Peyer's patch (tissue), 4 donors: ENCODE measurements around the gene SYNDIG1. TPM values are rescaled to one million over a fixed set of nuclear protein-coding genes. Genes with fewer than 3 reads are reported as not detected.

Source experiments
- DNase-seq, 3 donors: peaks; one replicate each; pipeline ENCODE4 v3.0.0-alpha.2; 2017 to 2019
- H3K27ac ChIP-seq, 4 donors: fragments of 200-600 bp; sonication (generic); one replicate each; pipeline ENCODE4 v1.5.1; 2016 to 2019
- H3K27me3 ChIP-seq, 2 donors: fragments of 200-600 bp; sonication (generic); one replicate each; pipeline ENCODE4 v1.5.1; 2019
- H3K36me3 ChIP-seq, 3 donors: fragments of 200-600 bp; sonication (generic); one replicate each; pipeline ENCODE4 v1.5.1; 2016 to 2019
- H3K4me1 ChIP-seq, 4 donors: fragments of 200-600 bp; sonication (generic); one replicate each; pipeline ENCODE4 v1.5.1; 2016 to 2019
- H3K4me3 ChIP-seq, 4 donors: fragments of 200-600 bp; sonication (generic); 1 replicate in 3 of 4; 2 replicates in 1 of 4; pipeline ENCODE4 v1.5.1; 2016 to 2019; ENCODE audit warnings: mild to moderate bottlenecking in 1 of 4
- H3K9me3 ChIP-seq, 4 donors: fragments of 200-600 bp; sonication (generic); one replicate each; pipeline ENCODE4 v1.5.1; 2016 to 2019; ENCODE audit warnings: mild to moderate bottlenecking in 1 of 4
- POLR2A ChIP-seq, 2 donors: fragments of 450-650 bp; IDR thresholded peaks; one replicate each; pipeline ENCODE4 v1.5.1; 2017; ENCODE audit warnings: antibody characterized with exemption in 2 of 2, mild to moderate bottlenecking in 2 of 2, moderate library complexity in 2 of 2
- total RNA-seq, 4 donors: library from RNA; depleted of rRNA; stranded (reverse); fragments of >200 nt; gene quantifications; one replicate each; pipeline ENCODE4 v1.1.0, GENCODE V29; 2016
- TF ChIP-seq, protein P1 (sequence below), 6 experiments: fragments of 450-650 bp in 4 of 6; fragments of 200-600 bp in 2 of 6; sonication (generic) in 1 of 6; IDR thresholded peaks; one replicate each; pipeline ENCODE4 v1.5.1; 2017 to 2019; ENCODE audit warnings: antibody characterized with exemption in 6 of 6, mild to moderate bottlenecking in 3 of 6, moderate library complexity in 1 of 6

SYNDIG1 gene
- total RNA-seq, 4 donors from 2014 or later, result 0.76 to 1.7 TPM; not detected in 2

- Histone ChIP-seq H3K36me3 (no peaks in the 10 kb centered on the region), H3K4me1 (no peaks in the 10 kb centered on the region), H3K4me3 (no peak overlapping the region), H3K9me3 (no peaks in the 10 kb centered on the region), H3K27ac (no peak overlapping the region), H3K27me3 (no peaks in the 10 kb centered on the region)
- DNase-seq, result no peak
- TF ChIP-seq POLR2A (IDR thresholded peaks at IDR 0.05), result no peak
- TF ChIP-seq, protein P1, sequence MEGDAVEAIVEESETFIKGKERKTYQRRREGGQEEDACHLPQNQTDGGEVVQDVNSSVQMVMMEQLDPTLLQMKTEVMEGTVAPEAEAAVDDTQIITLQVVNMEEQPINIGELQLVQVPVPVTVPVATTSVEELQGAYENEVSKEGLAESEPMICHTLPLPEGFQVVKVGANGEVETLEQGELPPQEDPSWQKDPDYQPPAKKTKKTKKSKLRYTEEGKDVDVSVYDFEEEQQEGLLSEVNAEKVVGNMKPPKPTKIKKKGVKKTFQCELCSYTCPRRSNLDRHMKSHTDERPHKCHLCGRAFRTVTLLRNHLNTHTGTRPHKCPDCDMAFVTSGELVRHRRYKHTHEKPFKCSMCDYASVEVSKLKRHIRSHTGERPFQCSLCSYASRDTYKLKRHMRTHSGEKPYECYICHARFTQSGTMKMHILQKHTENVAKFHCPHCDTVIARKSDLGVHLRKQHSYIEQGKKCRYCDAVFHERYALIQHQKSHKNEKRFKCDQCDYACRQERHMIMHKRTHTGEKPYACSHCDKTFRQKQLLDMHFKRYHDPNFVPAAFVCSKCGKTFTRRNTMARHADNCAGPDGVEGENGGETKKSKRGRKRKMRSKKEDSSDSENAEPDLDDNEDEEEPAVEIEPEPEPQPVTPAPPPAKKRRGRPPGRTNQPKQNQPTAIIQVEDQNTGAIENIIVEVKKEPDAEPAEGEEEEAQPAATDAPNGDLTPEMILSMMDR (IDR thresholded peaks at IDR 0.05), result no peak
Observed at GRCh38 chr20:24582373-24583168, 113.1 kb downstream of the SYNDIG1 start.

- no peak for DNase-seq
- no peaks in the 10 kb centered on the region for H3K9me3 ChIP-seq
- H3K27ac ChIP-seq, result no peak overlapping the region
- no peak for TF ChIP-seq POLR2A (IDR thresholded peaks at IDR 0.05)
- TF ChIP-seq, protein P1 (IDR thresholded peaks at IDR 0.05), result no peak
- no peaks in the 10 kb centered on the region for H3K36me3 ChIP-seq
- H3K4me1 ChIP-seq, result no peaks in the 10 kb centered on the region
- no peaks in the 10 kb centered on the region for H3K27me3 ChIP-seq
- H3K4me3 ChIP-seq, result no peak overlapping the region
Observed at GRCh38 chr20:24583169-24583792, 113.9 kb downstream of the SYNDIG1 start.

- no peak for TF ChIP-seq POLR2A (IDR thresholded peaks at IDR 0.05)
- TF ChIP-seq, protein P1 (IDR thresholded peaks at IDR 0.05), result no peak
- Histone ChIP-seq H3K4me1 (no peaks in the 10 kb centered on the region), H3K27me3 (no peaks in the 10 kb centered on the region), H3K4me3 (no peak overlapping the region), H3K27ac (no peak overlapping the region), H3K36me3 (no peaks in the 10 kb centered on the region), H3K9me3 (no peaks in the 10 kb centered on the region)
- no peak for DNase-seq
Observed at GRCh38 chr20:24584078-24584477, 114.6 kb downstream of the SYNDIG1 start.

GRCh38 chr20:24584538-24585356, 115.3 kb downstream of the SYNDIG1 start:
- no peak for TF ChIP-seq POLR2A (IDR thresholded peaks at IDR 0.05)
- TF ChIP-seq, protein P1 (IDR thresholded peaks at IDR 0.05), result no peak
- Histone ChIP-seq H3K4me3 (no peak overlapping the region), H3K36me3 (no peaks in the 10 kb centered on the region), H3K4me1 (no peaks in the 10 kb centered on the region), H3K9me3 (no peaks in the 10 kb centered on the region), H3K27me3 (no peaks in the 10 kb centered on the region), H3K27ac (no peak overlapping the region)
- DNase-seq, result no peak

DNA sequence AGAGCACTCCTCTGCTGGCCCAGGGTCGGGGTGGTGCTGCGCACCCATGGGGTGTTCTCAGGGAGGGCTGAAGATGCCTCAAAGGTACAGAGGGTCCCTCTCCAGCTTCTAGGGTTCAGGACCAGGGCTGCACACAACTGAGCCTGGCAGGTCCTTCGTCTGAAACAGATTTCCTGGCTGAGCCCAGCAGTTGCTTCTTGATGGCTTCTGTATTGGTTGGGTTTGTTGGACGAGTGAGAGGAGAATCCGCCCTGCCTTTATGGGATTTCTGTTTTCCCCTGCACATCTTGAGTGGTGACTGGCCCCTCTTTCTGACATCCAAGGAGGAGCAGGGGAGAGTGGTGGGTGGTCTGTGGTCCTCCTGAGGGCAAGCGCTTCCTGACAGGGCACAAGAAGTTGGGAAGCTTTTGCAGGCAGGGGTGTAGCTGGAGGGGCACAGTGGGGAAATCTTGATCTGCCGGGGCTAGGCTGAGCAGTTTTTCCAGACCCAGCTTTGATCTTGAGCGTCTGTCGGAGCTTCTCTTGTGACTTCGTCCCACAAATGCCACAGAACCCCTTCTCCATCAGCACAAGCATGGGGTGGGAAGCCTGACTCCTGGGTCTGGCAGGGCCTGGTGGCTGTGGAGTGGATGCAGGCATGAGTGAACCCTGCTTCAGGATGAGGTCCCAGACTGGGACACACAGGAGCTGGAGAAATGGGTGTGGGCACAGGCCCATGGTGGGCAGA, 116.5 kb downstream of the SYNDIG1 start:
- H3K27me3 ChIP-seq, result no peaks in the 10 kb centered on the region
- no peak for DNase-seq
- no peak for TF ChIP-seq POLR2A (IDR thresholded peaks at IDR 0.05)

More for the DNA sequence above, 116.5 kb downstream of the SYNDIG1 start:
- Histone ChIP-seq H3K27ac (no peak overlapping the region), H3K4me1 (no peaks in the 10 kb centered on the region), H3K36me3 (no peaks in the 10 kb centered on the region), H3K9me3 (no peaks in the 10 kb centered on the region), H3K4me3 (no peak overlapping the region)
